Sigmoid colon (tissue), 7 donors: Measurements from ENCODE around the gene UPK3A. TPM values are rescaled to one million over a fixed set of nuclear protein-coding genes. Genes with fewer than 3 reads are reported as not detected.

Experiments
- DNase-seq: peaks from one replicate; pipeline ENCODE4 v3.0.0-alpha.2; 2019
- H3K27ac ChIP-seq, 4 donors: fragments of 200-600 bp; sonication (generic); one replicate each; pipeline ENCODE4 v1.5.1; 2016 to 2019; ENCODE audit warnings: mild to moderate bottlenecking in 1 of 4
- H3K27me3 ChIP-seq, 3 donors: fragments of 200-600 bp; sonication (generic); one replicate each; pipeline ENCODE4 v1.5.1; 2019; ENCODE audit warnings: mild to moderate bottlenecking in 1 of 3
- H3K36me3 ChIP-seq, 4 donors: fragments of 200-600 bp; sonication (generic); one replicate each; pipeline ENCODE4 v1.5.1; 2016 to 2019
- H3K4me1 ChIP-seq, 4 donors: fragments of 200-600 bp; sonication (generic); one replicate each; pipeline ENCODE4 v1.5.1; 2017 to 2019
- H3K4me3 ChIP-seq, 4 donors: fragments of 200-600 bp; sonication (generic); one replicate each; pipeline ENCODE4 v1.5.1; 2017 to 2019; ENCODE audit warnings: mild to moderate bottlenecking in 2 of 4, moderate library complexity in 1 of 4
- H3K9me3 ChIP-seq, 4 donors: fragments of 200-600 bp in 3 of 4; sonication (generic) in 3 of 4; one replicate each; pipeline versions ENCODE4 v1.5.1 to v1.6.1; 2013 to 2019
- CTCF ChIP-seq, 4 experiments: fragments of 450-650 bp in 3 of 4; fragments of 200-600 bp in 1 of 4; IDR thresholded peaks; one replicate each; pipeline ENCODE4 v1.5.1; 2016 to 2019; ENCODE audit warnings: antibody characterized with exemption in 4 of 4, mild to moderate bottlenecking in 3 of 4, moderate library complexity in 2 of 4
- EP300 ChIP-seq, 4 donors: sonication (generic); formaldehyde crosslinking; IDR thresholded peaks; one replicate each; pipeline ENCODE4 v1.6.1; 2017; ENCODE audit warnings: antibody characterized with exemption in 4 of 4
- POLR2A ChIP-seq, 2 donors: fragments of 450-650 bp; IDR thresholded peaks; one replicate each; pipeline ENCODE4 v1.6.1; 2016; ENCODE audit warnings: antibody characterized with exemption in 2 of 2, mild to moderate bottlenecking in 2 of 2, moderate library complexity in 2 of 2
- POLR2AphosphoS5 ChIP-seq, 4 donors: sonication (generic); formaldehyde crosslinking; IDR thresholded peaks; one replicate each; pipeline ENCODE4 v1.6.1; 2017; ENCODE audit warnings: antibody characterized with exemption in 4 of 4
- WGBS, 2 donors: extraction: QIAGEN DNeasy Blood & Tissue Kit; methylation state at CpG; one replicate each; pipeline ENCODE4 v1.1.7; 2013; 5-methylcytosine and 5-hydroxymethylcytosine counted together
- intact Hi-C: fragments of 100-400 bp; cut with DNase I; formaldehyde crosslinking; loops from one replicate; pipeline ENCODE4 v1.15.1; 2023
- polyA plus RNA-seq, 3 donors: library from polyadenylated mRNA; stranded (reverse); fragments of 200-250 nt; gene quantifications; one replicate each; pipeline ENCODE4 v1.2.3, GENCODE V29; 2013
- total RNA-seq, 4 donors: library from RNA; depleted of rRNA; stranded (reverse); fragments of >200 nt; gene quantifications; one replicate each; pipeline ENCODE4 v1.1.0, GENCODE V29; 2016
- donor health status: healthy with polysubstance abuse.
- donor health status: Bipolar disorder and iron deficiency.
- donor health status: healthy.

The UPK3A gene
- total and polyA plus RNA-seq, 7 donors = 0.98 TPM; not detected in 6

GRCh38 chr22:45308957-45309421 is 24.2 kb downstream of the UPK3A start:
- Histone ChIP-seq H3K9me3 (no peaks in the 10 kb centered on the region), H3K27me3 (no peaks in the 10 kb centered on the region), H3K4me1 (peaks cover 0 to 20% (median 20%) of the 10 kb centered on the region in 4 donors), H3K27ac (peak overlapping the region; percentile 83 to 90 (median 86)), H3K36me3 (no peaks in the 10 kb centered on the region), H3K4me3 (peak overlapping the region; percentile 40 to 96 (median 89))
- 37 to 39% methylated on average over 25 of the region's 25 CpGs for WGBS, 2 donors
- intact Hi-C loops = loop anchor here (5.0 kb wide), 1 partner anchor 37 kb away; no protein-coding TSS in a partner anchor
- no peak for TF ChIP-seq EP300 (IDR thresholded peaks at IDR 0.05)
- no peak for TF ChIP-seq POLR2A (IDR thresholded peaks at IDR 0.05)
- no peak for TF ChIP-seq CTCF (IDR thresholded peaks at IDR 0.05)
- no peak for TF ChIP-seq POLR2AphosphoS5 (IDR thresholded peaks at IDR 0.05)
- DNase-seq = no peak

GRCh38 chr22:45309422-45310227 is 24.9 kb downstream of the UPK3A start, which contains the start of gene FAM118A:
Gene FAM118A, plus strand, starts transcription at chr22:45309934. Its CDS starts 12,446 bp downstream, at chr22:45322380.
- no peaks in the 10 kb centered on the region for H3K9me3 ChIP-seq
- peak within 1 kb of the TSS; percentile 84 to 97 (median 95) for H3K4me3 ChIP-seq
- TF ChIP-seq POLR2AphosphoS5 (IDR thresholded peaks at IDR 0.05) (peak; percentile 54 to 91 (median 86)), POLR2A (IDR thresholded peaks at IDR 0.05) (peak; percentile 50 to 54), CTCF (IDR thresholded peaks at IDR 0.05) (no peak), EP300 (IDR thresholded peaks at IDR 0.05) (no peak)
- DNase-seq = peak; percentile 96
- H3K27ac ChIP-seq = peak within 1 kb of the TSS; percentile 83 to 90 (median 86)
- no peaks in the 10 kb centered on the region for H3K27me3 ChIP-seq
- no peaks in the 10 kb centered on the region for H3K36me3 ChIP-seq
- intact Hi-C loops = loop anchor here (5.0 kb wide), 2 partner anchors 37 to 128 kb away; no protein-coding TSS in a partner anchor
- H3K4me1 ChIP-seq = peaks cover 0 to 20% (median 20%) of the 10 kb centered on the region in 4 donors
- WGBS, 2 donors = 1% methylated on average over 95 of the region's 95 CpGs

- DNase-seq = peak; percentile 76
- intact Hi-C loops = loop anchor here (5.0 kb wide), 1 partner anchor 127 kb away; no protein-coding TSS in a partner anchor
- H3K36me3 ChIP-seq = no peaks in the 10 kb centered on the region
- peak overlapping the region; percentile 84 to 97 (median 95) for H3K4me3 ChIP-seq
- H3K9me3 ChIP-seq = no peaks in the 10 kb centered on the region
- H3K27ac ChIP-seq = peak overlapping the region; percentile 83 to 90 (median 86)
- TF ChIP-seq EP300 (IDR thresholded peaks at IDR 0.05) = no peak
- no peak for TF ChIP-seq POLR2A (IDR thresholded peaks at IDR 0.05)
- no peak for TF ChIP-seq CTCF (IDR thresholded peaks at IDR 0.05)
- WGBS, 2 donors = 6 to 15% methylated on average over 33 of the region's 33 CpGs
- peaks cover 0 to 20% (median 20%) of the 10 kb centered on the region in 4 donors for H3K4me1 ChIP-seq
- no peaks in the 10 kb centered on the region for H3K27me3 ChIP-seq
Measured at GRCh38 chr22:45310331-45310976, 25.7 kb downstream of the UPK3A start.

GRCh38 chr22:45310977-45311531 is 26.3 kb downstream of the UPK3A start:
- H3K27me3 ChIP-seq = no peaks in the 10 kb centered on the region
- WGBS, 2 donors = 59% methylated on average over 14 of the region's 14 CpGs
- DNase-seq = no peak
- intact Hi-C loops = loop anchor here (5.0 kb wide), 1 partner anchor 126 kb away; no protein-coding TSS in a partner anchor
- H3K9me3 ChIP-seq = no peaks in the 10 kb centered on the region
- peak overlapping the region; percentile 84 to 97 (median 95) for H3K4me3 ChIP-seq
- TF ChIP-seq CTCF (IDR thresholded peaks at IDR 0.05) = no peak
- TF ChIP-seq EP300 (IDR thresholded peaks at IDR 0.05) = no peak
- TF ChIP-seq POLR2A (IDR thresholded peaks at IDR 0.05) = no peak
- peaks cover 0 to 20% (median 20%) of the 10 kb centered on the region in 4 donors for H3K4me1 ChIP-seq
- no peaks in the 10 kb centered on the region for H3K36me3 ChIP-seq
- H3K27ac ChIP-seq = peak overlapping the region; percentile 83 to 90 (median 86)
